ENCODE data around the gene SREK1.

SREK1 gene

DNA sequence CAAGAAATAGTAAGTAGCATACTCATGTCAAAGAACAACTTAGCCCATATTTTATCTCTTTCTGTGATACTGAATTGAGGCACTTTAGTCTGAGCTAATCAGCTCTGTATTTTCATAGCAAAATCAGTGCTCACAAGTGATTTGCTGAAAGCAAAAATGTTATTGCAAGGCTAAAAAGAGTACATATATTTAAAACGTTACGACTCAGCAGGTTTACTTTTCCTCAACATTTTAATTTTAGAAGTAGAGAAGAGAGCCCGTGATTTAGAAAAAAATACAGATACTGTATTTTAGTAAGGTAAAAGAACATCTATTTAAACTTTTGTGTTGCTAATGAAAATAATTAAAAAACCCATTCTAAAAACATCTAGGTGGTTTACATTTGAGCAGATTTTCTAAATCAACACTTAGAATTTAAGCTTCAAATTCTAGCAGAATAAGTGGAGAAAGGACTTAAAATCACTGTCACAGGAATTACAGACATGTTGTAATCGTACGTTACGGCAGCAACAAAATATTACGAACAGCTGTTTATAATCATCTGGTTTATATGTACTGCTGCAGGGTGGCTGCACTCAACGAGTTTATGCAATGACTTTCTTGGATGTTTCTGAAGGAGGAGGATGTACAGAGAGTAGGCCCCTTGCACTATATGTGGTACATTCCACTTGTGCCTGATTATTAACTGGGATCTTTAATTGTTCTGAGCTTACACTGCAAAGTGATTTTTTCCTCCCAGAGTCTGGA is 20.1 kb downstream of the SREK1 start:
- no peak for DNase-seq (ENCODE audit: low read depth in 2 of 2)

- DNase-seq (ENCODE audit: low read depth in 2 of 2), result no peak
These were observed 24.1 kb downstream of the SREK1 start for GRCh38 chr5:66168226-66168625.

- no peak for DNase-seq (ENCODE audit: low read depth in 2 of 2)
These were observed 25.4 kb downstream of the SREK1 start for GRCh38 chr5:66169534-66169933.

DNA sequence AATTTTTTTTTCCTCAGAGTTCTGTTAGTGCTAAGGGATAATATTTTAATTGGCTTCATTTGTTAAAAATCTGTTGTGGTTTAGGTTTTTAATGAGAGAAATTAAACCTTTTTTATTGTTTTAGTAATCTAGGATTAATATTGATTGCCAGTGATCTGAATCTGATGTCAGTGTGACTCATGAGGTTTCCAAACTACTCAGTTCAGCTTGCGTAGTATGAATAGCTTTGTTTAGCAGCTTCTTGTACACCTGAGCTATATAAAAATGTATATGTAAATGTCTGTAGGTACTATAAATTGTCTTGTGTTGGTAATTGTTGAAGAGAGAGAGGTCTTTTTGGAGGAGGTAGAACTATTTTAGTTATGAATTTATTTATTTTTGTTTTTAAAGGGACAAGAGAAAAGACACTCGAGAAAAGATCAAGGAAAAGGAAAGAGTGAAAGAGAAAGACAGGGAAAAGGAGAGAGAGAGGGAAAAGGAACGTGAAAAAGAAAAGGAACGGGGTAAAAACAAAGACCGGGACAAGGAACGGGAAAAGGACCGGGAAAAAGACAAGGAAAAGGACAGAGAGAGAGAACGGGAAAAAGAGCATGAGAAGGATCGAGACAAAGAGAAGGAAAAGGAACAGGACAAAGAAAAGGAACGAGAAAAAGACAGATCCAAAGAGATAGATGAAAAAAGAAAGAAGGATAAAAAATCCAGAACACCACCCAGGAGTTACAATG is 26.3 kb downstream of the SREK1 start:
- no peak for DNase-seq (ENCODE audit: low read depth in 2 of 2)

- DNase-seq (ENCODE audit: low read depth in 2 of 2), result peak; percentile 2 to 7
These were observed 27.5 kb downstream of the SREK1 start for GRCh38 chr5:66171349-66172344.

GRCh38 chr5:66174338-66174737 is 30.2 kb downstream of the SREK1 start:
- DNase-seq (ENCODE audit: low read depth in 2 of 2), result no peak

- DNase-seq (ENCODE audit: low read depth in 2 of 2), result no peak
These were observed 34.7 kb downstream of the SREK1 start for GRCh38 chr5:66178799-66179198.

DNA sequence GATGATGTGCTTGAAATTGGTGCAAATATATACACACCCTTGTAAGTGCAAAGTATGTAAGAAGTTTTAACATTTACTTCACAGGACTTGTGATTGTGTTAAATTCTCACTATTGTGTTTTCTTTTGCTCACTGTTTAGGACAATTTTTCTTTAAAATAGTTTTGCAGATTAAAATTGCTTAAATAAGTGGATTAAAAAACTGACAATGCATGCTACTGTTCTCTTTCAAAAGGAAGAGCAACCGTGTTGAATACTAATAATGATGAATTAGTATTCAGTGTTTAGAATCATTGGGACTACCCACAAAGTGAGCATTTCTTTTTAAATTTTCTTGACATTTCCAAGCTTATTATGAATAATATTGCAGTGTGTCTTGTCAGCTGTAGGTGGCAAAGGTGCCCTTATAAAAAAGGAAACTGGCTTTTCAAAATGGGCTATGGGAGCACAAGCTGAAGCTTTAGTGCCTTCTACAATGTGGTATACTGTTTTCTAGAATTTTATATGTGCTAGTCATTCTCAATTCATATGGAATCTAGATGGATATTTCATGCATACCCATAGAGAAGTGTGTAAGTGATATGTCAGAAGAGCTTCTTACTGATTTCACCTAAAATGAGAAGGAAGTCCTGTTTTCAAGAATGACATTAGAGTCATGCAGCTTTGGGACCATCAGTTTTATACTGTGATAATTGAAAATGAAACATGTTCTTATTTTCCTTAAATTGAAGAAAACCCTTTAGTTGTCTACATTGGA is 35.4 kb downstream of the SREK1 start:
- no peak for DNase-seq (ENCODE audit: low read depth in 2 of 2)

DNA sequence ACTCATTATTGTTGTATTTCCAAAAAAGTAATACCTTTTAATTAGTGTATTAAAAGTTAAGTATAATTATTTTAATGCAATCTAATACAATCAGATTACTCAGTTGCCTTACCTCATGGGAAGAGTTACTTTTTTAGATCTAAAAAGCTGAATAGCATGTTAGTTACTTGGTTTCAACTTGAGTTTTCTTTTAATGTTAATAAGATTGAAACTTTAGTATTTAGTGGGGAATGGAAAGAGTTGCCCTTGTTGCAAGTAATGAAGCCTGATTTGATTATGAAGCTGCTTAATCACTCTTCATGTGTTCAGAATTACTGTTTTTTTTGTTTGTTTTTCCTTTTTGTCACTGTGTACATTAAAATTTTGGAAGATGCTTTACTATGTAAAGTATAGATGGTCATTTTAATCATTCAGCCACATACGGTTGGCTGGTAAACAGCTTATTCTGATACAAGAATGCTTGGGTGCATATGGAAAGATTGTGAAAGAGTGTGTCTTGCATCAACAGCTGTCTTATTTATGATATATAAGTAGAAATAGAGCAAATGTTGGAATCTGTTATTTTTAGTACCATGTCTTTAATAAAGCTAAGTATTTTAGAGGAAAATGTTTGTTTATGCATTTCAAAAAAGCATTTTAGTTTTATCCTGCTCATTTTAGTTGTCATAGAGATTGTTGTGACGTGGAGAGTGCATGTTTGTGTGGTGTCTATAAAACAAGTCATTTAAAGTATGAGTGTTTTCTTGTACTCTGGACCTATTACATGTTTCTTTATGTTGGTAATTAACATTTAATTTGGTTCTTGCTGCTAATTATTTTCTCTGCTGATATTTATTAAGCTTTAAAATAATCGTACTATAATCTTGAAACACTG is 36.4 kb downstream of the SREK1 start:
- no peak for DNase-seq (ENCODE audit: low read depth in 2 of 2)

- DNase-seq (ENCODE audit: low read depth in 2 of 2), result no peak
These were observed 42.0 kb downstream of the SREK1 start for GRCh38 chr5:66186108-66186507.

- no peak for DNase-seq (ENCODE audit: low read depth in 2 of 2)
These were observed 49.3 kb downstream of the SREK1 start for GRCh38 chr5:66193419-66193818.

DNA sequence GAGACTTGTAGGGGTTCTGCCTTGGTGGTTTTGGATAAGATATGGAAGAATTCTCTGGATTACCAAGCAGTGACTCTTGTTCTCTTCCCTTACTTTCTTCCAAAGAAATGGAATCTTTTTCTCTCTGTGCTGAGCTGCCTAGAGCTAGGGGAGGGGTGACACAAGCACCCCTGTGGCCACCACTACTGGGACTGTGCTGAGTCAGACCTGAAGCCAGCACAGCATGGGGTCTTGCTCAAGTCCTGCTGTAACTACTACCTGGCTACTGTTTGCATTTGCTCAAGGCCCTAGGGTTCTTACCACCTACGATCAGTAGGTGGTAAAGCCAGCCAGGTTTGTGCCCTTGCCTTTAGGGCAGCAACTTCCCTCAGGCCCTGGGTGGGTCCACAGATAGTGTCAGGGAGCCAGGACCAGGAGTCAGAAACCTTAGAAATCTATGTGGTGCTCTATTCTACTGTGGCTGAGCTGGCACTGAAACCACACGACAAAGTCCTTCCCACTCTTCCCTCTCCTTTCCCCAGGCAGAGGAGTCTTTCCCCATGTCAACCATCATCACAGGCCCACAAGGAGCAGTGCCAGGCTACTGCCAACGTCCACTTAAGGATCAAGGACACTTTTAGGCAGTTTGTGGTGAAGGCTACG is 53.8 kb downstream of the SREK1 start:
- no peak for DNase-seq (ENCODE audit: low read depth in 2 of 2)

- DNase-seq (ENCODE audit: low read depth in 2 of 2), result no peak
These were observed 54.7 kb downstream of the SREK1 start for GRCh38 chr5:66198837-66199236.

DNA sequence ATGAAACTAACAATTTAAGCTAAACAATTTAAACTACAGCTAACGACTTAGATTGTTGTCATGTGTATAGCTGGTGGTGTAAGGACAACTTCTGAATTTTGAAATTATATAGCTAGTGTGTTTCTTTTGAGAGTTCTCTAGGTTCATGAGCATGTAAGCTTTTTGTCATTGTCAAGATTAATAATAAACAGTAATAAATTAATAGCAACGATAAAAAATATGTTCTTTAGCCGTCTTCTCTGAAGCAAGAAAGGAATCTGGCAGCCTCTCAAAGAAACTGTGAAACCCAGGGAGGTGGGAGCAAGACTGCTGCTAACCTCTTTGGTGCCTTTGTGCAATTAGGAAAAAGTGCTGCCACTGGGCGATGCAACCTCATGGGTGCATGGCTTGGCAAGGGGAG is 59.4 kb downstream of the SREK1 start:
- no peak for DNase-seq (ENCODE audit: low read depth in 2 of 2)

GRCh38 chr5:66206465-66206864 is 62.4 kb downstream of the SREK1 start:
- DNase-seq (ENCODE audit: low read depth in 2 of 2), result no peak

DNA sequence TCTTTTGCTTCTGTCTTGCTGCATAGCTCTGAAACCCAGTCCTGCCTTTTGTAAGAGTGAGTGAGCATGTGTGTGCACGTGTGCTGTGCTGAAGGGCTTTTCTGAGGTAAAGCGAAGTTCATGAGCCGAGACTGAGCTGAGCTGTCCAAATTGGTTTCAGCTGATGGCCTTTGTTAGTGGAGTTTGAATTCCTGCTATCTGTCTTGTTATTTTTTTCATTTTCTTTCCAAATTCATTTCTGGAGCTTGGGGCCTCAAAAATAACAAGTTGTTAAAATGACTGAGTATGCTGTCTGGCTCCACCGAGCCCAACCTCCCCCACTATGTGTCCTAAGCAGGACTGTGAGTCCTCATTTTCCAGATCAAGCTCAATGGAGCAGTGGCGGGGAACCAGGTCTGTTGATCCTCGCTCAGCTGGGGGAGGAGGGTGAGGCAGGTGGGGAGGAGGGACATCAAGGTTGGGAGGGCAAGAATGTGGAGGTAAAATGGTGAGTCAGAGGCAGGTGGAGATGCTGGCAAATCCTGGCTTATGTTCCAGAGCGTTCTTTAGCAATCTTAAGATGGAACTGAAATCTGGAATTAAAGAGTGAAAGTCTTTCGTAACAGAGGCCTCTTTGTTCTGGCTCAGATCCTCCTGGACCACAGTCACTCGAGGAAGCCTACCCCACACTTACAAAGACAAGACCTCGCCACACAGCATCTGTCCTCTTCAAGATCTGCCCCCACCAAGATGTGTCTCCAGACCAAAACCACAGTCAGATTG is 63.9 kb downstream of the SREK1 start:
- DNase-seq (ENCODE audit: low read depth in 2 of 2), result no peak

GRCh38 chr5:66209350-66209749 is 65.2 kb downstream of the SREK1 start:
- DNase-seq (ENCODE audit: low read depth in 2 of 2), result no peak

DNA sequence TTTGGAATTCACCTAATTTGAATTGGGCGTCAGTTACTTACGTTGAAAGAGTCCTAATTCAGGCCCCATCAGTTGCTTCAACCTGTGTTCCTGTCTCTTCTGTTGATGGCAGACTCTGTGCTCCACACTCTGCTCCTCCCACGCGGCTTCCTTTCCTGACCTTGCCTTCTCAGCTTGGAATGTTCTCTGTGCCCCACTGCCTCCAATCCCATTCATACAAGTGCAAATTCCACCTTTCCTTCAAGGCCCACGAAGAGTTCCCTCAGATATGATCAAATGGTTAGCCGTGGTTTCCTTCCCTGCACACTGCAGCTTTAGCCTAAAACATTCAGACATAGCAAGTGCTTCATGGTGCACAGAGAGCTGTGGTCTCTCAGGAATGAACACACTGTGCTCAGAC is 65.7 kb downstream of the SREK1 start:
- no peak for DNase-seq (ENCODE audit: low read depth in 2 of 2)

GRCh38 chr5:66213533-66213932 is 69.4 kb downstream of the SREK1 start:
- DNase-seq (ENCODE audit: low read depth in 2 of 2), result no peak
